Measurements from ENCODE around the gene ZNF778. TPM values are rescaled to one million over a fixed set of nuclear protein-coding genes. Genes with fewer than 3 reads are reported as not detected.

ZNF778 gene
- total RNA-seq, 1 experiment from 2014 or later = 31.2 TPM

GRCh38 chr16:89207993-89208392, 9.5 kb upstream of the ZNF778 start (continued):
- TF ChIP-seq E2F5 (CRISPR knock-in tag; IDR thresholded peaks at IDR 0.05) (no peak), MAX (CRISPR knock-in tag; IDR thresholded peaks at IDR 0.05) (no peak), ZNF425 (CRISPR knock-in tag; conservative IDR thresholded peaks at IDR 0.05) (no peak)

GRCh38 chr16:89209522-89210044, 7.9 kb upstream of the ZNF778 start:
- no peak for TF ChIP-seq JAZF1 (CRISPR knock-in tag; IDR thresholded peaks at IDR 0.05)
- no peak for TF ChIP-seq JUN (CRISPR knock-in tag; IDR thresholded peaks at IDR 0.05)
- no peak for TF ChIP-seq ZNF512 (CRISPR knock-in tag; IDR thresholded peaks at IDR 0.05; ENCODE audit: borderline replicate concordance)
- TF ChIP-seq FOXP4 (CRISPR knock-in tag; IDR thresholded peaks at IDR 0.05) = no peak
- TF ChIP-seq E2F4 (CRISPR knock-in tag; IDR thresholded peaks at IDR 0.05; ENCODE audit: borderline replicate concordance, low read depth) = no peak
- TF ChIP-seq ERG (CRISPR knock-in tag; IDR thresholded peaks at IDR 0.05) = no peak
- TF ChIP-seq ESRRA (CRISPR knock-in tag; IDR thresholded peaks at IDR 0.05; ENCODE audit: borderline replicate concordance) = no peak
- TF ChIP-seq ZNF138 (CRISPR knock-in tag; conservative IDR thresholded peaks at IDR 0.05) = no peak
- no peak for TF ChIP-seq GTF2I (CRISPR knock-in tag; conservative IDR thresholded peaks at IDR 0.05)
- CTCF ChIA-PET = interaction anchor here (0.7 kb wide), 1 partner anchor 42 kb away, joined by 3 read pairs; no protein-coding TSS in a partner anchor
- no peak overlapping the region for H3K27ac Mint-ChIP-seq

More at GRCh38 chr16:89209522-89210044, 7.9 kb upstream of the ZNF778 start:
- no peak for DNase-seq (ENCODE audit: low spot score)
- Mint-ChIP-seq H3K9me3 (no peaks in the 10 kb centered on the region), H3K4me1 (no peaks in the 10 kb centered on the region), H3K36me3 (no peaks in the 10 kb centered on the region), H3K4me3 (no peak overlapping the region), H3K27me3 (ENCODE audit: low read depth) (peaks cover 15% of the 10 kb centered on the region)
- no peak; the same call in 1 of the 2 replicates for ATAC-seq
- POLR2A ChIA-PET = no interaction called here
